ENCODE data around the gene DNAJB12.

DNAJB12 gene

GRCh38 chr10:72285972-72286521, 68.7 kb downstream of the DNAJB12 start:
- no peak for DNase-seq

DNA sequence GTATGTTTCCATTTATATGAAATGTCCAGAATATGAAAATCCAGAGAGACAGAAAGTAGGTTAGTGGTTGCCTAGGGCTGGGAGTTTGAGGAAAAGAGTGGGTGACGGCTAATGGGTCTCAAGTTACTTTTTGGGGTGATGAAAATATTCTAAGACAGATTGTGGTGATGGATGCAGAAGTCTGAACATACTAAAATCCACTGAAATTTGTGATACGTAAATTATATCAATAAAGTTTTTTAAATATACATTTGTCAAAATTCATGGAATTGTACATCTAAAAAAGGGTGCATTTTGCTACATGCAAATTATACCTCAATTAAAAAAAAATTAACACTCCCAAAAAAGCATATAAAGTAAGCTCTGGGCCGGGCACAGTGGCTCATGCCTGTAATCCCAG, 71.6 kb downstream of the DNAJB12 start:
- no peak for DNase-seq
